Liver (tissue), 9 donors: ENCODE measurements around the gene KLF6. TPM values are rescaled to one million over a fixed set of nuclear protein-coding genes. Genes with fewer than 3 reads are reported as not detected.

Experiments used
- DNase-seq: peaks from one replicate; pipeline ENCODE4 v3.0.0-alpha.2; 2017; ENCODE audit warnings: low spot score
- H3K27ac ChIP-seq, 2 donors: one replicate each; pipeline ENCODE4 v1.7.0; 2013; ENCODE audit warnings: inconsistent platforms in 2 of 2, low read length in 2 of 2, control low read depth in 1 of 2, low read depth in 1 of 2, mild to moderate bottlenecking in 1 of 2
- H3K27me3 ChIP-seq, 4 donors: one replicate each; pipeline versions ENCODE4 v1.6.1 to v1.7.0; 2013; ENCODE audit warnings: low read length in 3 of 4, inconsistent platforms in 1 of 4, mild to moderate bottlenecking in 1 of 4, moderate library complexity in 1 of 4; ENCODE audit not compliant: control insufficient read depth in 4 of 4, insufficient read depth in 4 of 4
- H3K36me3 ChIP-seq, 4 donors: one replicate each; pipeline versions ENCODE4 v1.6.1 to v1.7.0; 2013; ENCODE audit warnings: low read length in 3 of 4, mild to moderate bottlenecking in 3 of 4, low read depth in 1 of 4, moderate library complexity in 1 of 4; ENCODE audit not compliant: control insufficient read depth in 4 of 4, insufficient read depth in 3 of 4
- H3K4me1 ChIP-seq, 4 donors: one replicate each; pipeline versions ENCODE4 v1.6.1 to v1.7.0; 2013; ENCODE audit warnings: low read length in 3 of 4, mild to moderate bottlenecking in 3 of 4, moderate library complexity in 1 of 4; ENCODE audit not compliant: control insufficient read depth in 4 of 4, insufficient read depth in 4 of 4
- H3K4me3 ChIP-seq, 3 donors: one replicate each; pipeline versions ENCODE4 v1.6.1 to v1.7.0; 2013; ENCODE audit warnings: low read length in 3 of 3, control low read depth in 1 of 3, low read depth in 1 of 3, mild to moderate bottlenecking in 1 of 3
- H3K9ac ChIP-seq, 2 donors: one replicate each; pipeline ENCODE4 v1.7.0; 2013; ENCODE audit warnings: low read length in 2 of 2, mild to moderate bottlenecking in 2 of 2, moderate library complexity in 2 of 2, control low read depth in 1 of 2, low read depth in 1 of 2
- H3K9me3 ChIP-seq, 4 donors: one replicate each; pipeline versions ENCODE4 v1.6.1 to v1.7.0; 2013; ENCODE audit warnings: low read length in 3 of 4; ENCODE audit not compliant: control insufficient read depth in 4 of 4
- ATF3 ChIP-seq: IDR thresholded peaks from 2 replicates; pipeline ENCODE4 v1.6.1; 2016; ENCODE audit warnings: antibody characterized with exemption
- CTCF ChIP-seq: fragments of 150-350 bp; IDR thresholded peaks from 2 replicates; pipeline ENCODE4 v1.5.1; 2017; ENCODE audit warnings: improper control_type of control experiment, low read depth, low read length; ENCODE audit not compliant: missing input control
- EGR1 ChIP-seq, 2 donors: IDR thresholded peaks; 2 replicates each; pipeline ENCODE4 v1.6.1; 2016 to 2018; ENCODE audit warnings: antibody characterized with exemption in 2 of 2, low read depth in 2 of 2
- FOXA1 ChIP-seq: IDR thresholded peaks from 2 replicates; pipeline ENCODE4 v1.6.1; 2016; ENCODE audit warnings: antibody characterized with exemption
- FOXA2 ChIP-seq: IDR thresholded peaks from 2 replicates; pipeline ENCODE4 v1.6.1; 2016; ENCODE audit warnings: antibody characterized with exemption
- GABPA ChIP-seq, 2 donors: IDR thresholded peaks in 1 of 2; conservative IDR thresholded peaks in 1 of 2; 2 replicates each; pipeline ENCODE4 v1.6.1; 2016; ENCODE audit warnings: antibody characterized with exemption in 2 of 2, mild to moderate bottlenecking in 1 of 2, moderate library complexity in 1 of 2
- HNF4A ChIP-seq, 2 donors: conservative IDR thresholded peaks; 2 replicates each; pipeline ENCODE4 v1.6.1; 2016; ENCODE audit warnings: antibody characterized with exemption in 2 of 2, mild to moderate bottlenecking in 2 of 2
- HNF4G ChIP-seq: IDR thresholded peaks from 2 replicates; pipeline ENCODE4 v1.6.1; 2016; ENCODE audit warnings: antibody characterized with exemption
- JUND ChIP-seq, 2 donors: IDR thresholded peaks; 2 replicates each; pipeline ENCODE4 v1.6.1; 2016; ENCODE audit warnings: antibody characterized with exemption in 2 of 2
- NR2F2 ChIP-seq: IDR thresholded peaks from 2 replicates; pipeline ENCODE4 v1.6.1; 2016; ENCODE audit warnings: antibody characterized with exemption
- RAD21 ChIP-seq, 2 donors: IDR thresholded peaks; 2 replicates each; pipeline ENCODE4 v1.6.1; 2016; ENCODE audit warnings: antibody characterized with exemption in 2 of 2, mild to moderate bottlenecking in 2 of 2
- REST ChIP-seq: IDR thresholded peaks from 2 replicates; pipeline ENCODE4 v1.6.1; 2016; ENCODE audit warnings: antibody characterized with exemption, mild to moderate bottlenecking
- RXRA ChIP-seq, 2 donors: IDR thresholded peaks; 2 replicates each; pipeline ENCODE4 v1.6.1; 2017 to 2018; ENCODE audit warnings: antibody characterized with exemption in 2 of 2, mild to moderate bottlenecking in 1 of 2
- SP1 ChIP-seq: IDR thresholded peaks from 2 replicates; pipeline ENCODE4 v1.6.1; 2018; ENCODE audit warnings: antibody characterized with exemption, mild to moderate bottlenecking
- TAF1 ChIP-seq: conservative IDR thresholded peaks from 2 replicates; pipeline ENCODE4 v1.6.1; 2016; ENCODE audit warnings: antibody characterized with exemption, mild to moderate bottlenecking
- YY1 ChIP-seq: IDR thresholded peaks from 2 replicates; pipeline ENCODE4 v1.6.1; 2016; ENCODE audit warnings: antibody characterized with exemption, mild to moderate bottlenecking
- WGBS: extraction: QIAGEN DNeasy Blood & Tissue Kit; methylation state at CpG from one replicate; pipeline ENCODE4 v1.1.7; 2013; 5-methylcytosine and 5-hydroxymethylcytosine counted together
- polyA plus RNA-seq, 2 donors: library from polyadenylated mRNA; stranded (reverse) in 1 of 2; unstranded in 1 of 2; fragments of 200-250 nt in 1 of 2; fragments of >200 nt in 1 of 2; fragmentation: Nextera tagmentation in 1 of 2; extraction: Ambion mirVana in 1 of 2; gene quantifications; one replicate each; pipeline versions ENCODE4 v1.2.1 to v1.2.3, GENCODE V29; 2013 to 2015
- total RNA-seq, 2 donors: library from RNA; depleted of rRNA; stranded (reverse); fragments of >200 nt; gene quantifications; one replicate each; pipeline ENCODE4 v1.2.3, GENCODE V29; 2014
- TF ChIP-seq, protein P1 (sequence below): IDR thresholded peaks from 2 replicates; pipeline ENCODE4 v1.6.1; 2016; ENCODE audit warnings: antibody characterized with exemption
- TF ChIP-seq, protein P2 (sequence below): IDR thresholded peaks from 2 replicates; pipeline ENCODE4 v1.6.1; 2016; ENCODE audit warnings: antibody characterized with exemption
- donor health status: healthy.
- donor health status: healthy.
- donor health status: healthy.
- donor health status: healthy.
- donor health status: healthy.

Gene KLF6
- total and polyA plus RNA-seq, 4 donors: 11.0 to 124 (median 22.2) TPM

DNA sequence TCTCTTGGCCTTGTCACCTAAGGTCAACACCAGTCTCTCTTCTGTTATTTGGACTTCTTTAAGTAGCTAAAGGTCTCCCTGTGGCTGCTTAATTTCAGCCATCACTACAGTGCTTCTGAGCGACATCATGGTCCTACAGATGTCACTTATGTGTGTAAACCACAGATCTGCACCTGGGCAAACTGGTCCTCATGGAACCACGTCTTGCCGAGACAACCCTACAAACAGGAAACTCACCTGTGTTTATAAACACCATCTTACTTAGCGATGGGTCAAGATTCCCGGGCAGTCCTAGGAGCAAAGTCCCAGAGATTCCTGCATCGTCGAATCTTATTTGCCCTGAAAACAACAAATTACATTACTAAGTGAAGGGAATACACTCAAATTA, 27.8 kb downstream of the KLF6 start:
- 89% methylated on average over 7 of the region's 7 CpGs for WGBS
- no peak for DNase-seq
- Histone ChIP-seq H3K4me3 (no peak overlapping the region), H3K27ac (no peak overlapping the region), H3K4me1 (peaks cover 0 to 1% (median 0%) of the 10 kb centered on the region in 4 donors), H3K9ac (no peak overlapping the region), H3K27me3 (no peaks in the 10 kb centered on the region), H3K9me3 (no peaks in the 10 kb centered on the region), H3K36me3 (no peaks in the 10 kb centered on the region)
- TF ChIP-seq EGR1 (IDR thresholded peaks at IDR 0.05; ENCODE audit: low read depth in 2 of 2) (no peak), RAD21 (IDR thresholded peaks at IDR 0.05) (no peak), RXRA (IDR thresholded peaks at IDR 0.05) (no peak), FOXA2 (no peak), JUND (IDR thresholded peaks at IDR 0.05) (no peak), NR2F2 (no peak), HNF4A (conservative IDR thresholded peaks at IDR 0.05) (no peak), ATF3 (no peak), SP1 (no peak), TAF1 (no peak), HNF4G (no peak), FOXA1 (no peak), YY1 (no peak), CTCF (no peak), REST (no peak), GABPA (IDR thresholded peaks at IDR 0.05 in 1 of 2, conservative IDR thresholded peaks at IDR 0.05 in 1 of 2) (no peak)
- TF ChIP-seq, protein P1, sequence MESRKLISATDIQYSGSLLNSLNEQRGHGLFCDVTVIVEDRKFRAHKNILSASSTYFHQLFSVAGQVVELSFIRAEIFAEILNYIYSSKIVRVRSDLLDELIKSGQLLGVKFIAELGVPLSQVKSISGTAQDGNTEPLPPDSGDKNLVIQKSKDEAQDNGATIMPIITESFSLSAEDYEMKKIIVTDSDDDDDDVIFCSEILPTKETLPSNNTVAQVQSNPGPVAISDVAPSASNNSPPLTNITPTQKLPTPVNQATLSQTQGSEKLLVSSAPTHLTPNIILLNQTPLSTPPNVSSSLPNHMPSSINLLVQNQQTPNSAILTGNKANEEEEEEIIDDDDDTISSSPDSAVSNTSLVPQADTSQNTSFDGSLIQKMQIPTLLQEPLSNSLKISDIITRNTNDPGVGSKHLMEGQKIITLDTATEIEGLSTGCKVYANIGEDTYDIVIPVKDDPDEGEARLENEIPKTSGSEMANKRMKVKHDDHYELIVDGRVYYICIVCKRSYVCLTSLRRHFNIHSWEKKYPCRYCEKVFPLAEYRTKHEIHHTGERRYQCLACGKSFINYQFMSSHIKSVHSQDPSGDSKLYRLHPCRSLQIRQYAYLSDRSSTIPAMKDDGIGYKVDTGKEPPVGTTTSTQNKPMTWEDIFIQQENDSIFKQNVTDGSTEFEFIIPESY: no peak
- TF ChIP-seq, protein P2, sequence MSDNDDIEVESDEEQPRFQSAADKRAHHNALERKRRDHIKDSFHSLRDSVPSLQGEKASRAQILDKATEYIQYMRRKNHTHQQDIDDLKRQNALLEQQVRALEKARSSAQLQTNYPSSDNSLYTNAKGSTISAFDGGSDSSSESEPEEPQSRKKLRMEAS: no peak

DNA sequence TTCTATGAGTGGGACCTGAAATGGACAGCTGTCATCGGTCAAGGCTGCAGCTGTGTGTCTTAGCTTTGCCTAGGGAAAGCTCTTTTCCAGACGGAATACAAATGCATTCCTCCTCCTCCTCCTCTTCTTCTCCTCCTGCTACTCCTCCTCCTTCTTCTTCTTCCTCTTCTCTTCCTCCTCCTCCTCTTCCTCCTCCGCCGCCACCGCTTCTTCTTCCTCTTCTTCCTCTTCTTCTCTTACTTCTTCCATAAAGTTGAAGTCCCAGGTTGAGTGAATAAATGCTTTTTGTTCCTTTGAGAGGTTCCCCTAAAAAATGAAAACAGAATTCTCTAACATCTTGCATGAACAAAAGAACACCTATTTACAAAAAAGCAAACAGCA, 28.7 kb downstream of the KLF6 start:
- Histone ChIP-seq H3K36me3 (no peaks in the 10 kb centered on the region), H3K4me1 (peaks cover 0 to 1% (median 0%) of the 10 kb centered on the region in 4 donors), H3K4me3 (no peak overlapping the region), H3K27me3 (no peaks in the 10 kb centered on the region), H3K9ac (no peak overlapping the region), H3K27ac (no peak overlapping the region), H3K9me3 (no peaks in the 10 kb centered on the region)
- WGBS: 94% methylated on average over 5 of the region's 5 CpGs
- DNase-seq: no peak
- TF ChIP-seq FOXA1: no peak
- no peak for TF ChIP-seq SP1
- TF ChIP-seq GABPA (IDR thresholded peaks at IDR 0.05 in 1 of 2, conservative IDR thresholded peaks at IDR 0.05 in 1 of 2): no peak
- TF ChIP-seq, protein P1: no peak
- no peak for TF ChIP-seq HNF4A (conservative IDR thresholded peaks at IDR 0.05)
- no peak for TF ChIP-seq EGR1 (IDR thresholded peaks at IDR 0.05; ENCODE audit: low read depth in 2 of 2)
- TF ChIP-seq ATF3: no peak
- no peak for TF ChIP-seq NR2F2
- TF ChIP-seq REST: no peak
